Small intestine (tissue), 7 donors: ENCODE measurements around the gene ABHD15. TPM values are rescaled to one million over a fixed set of nuclear protein-coding genes. Genes with fewer than 3 reads are reported as not detected.

Experiments
- DNase-seq, 2 donors: peaks; one replicate each; pipeline versions ENCODE4 v3.0.0 to v3.0.0-alpha.2; 2013
- FAIRE-seq: peaks from 2 replicates; lab custom pipeline; 2012; peaks lifted over from hg19 to GRCh38; lab: Jason Lieb, UNC
- H3K27ac ChIP-seq, 3 donors: one replicate each; pipeline ENCODE4 v1.5.1; 2013; ENCODE audit warnings: low read length in 2 of 3, mild to moderate bottlenecking in 2 of 3, control low read depth in 1 of 3, inconsistent platforms in 1 of 3, low read depth in 1 of 3, moderate library complexity in 1 of 3
- H3K27me3 ChIP-seq, 3 donors: one replicate each; pipeline ENCODE4 v1.6.1; 2013; ENCODE audit warnings: low read length in 3 of 3, inconsistent platforms in 1 of 3; ENCODE audit not compliant: control insufficient read depth in 3 of 3, insufficient read depth in 3 of 3
- H3K36me3 ChIP-seq, 3 donors: one replicate each; pipeline ENCODE4 v1.6.1; 2013; ENCODE audit warnings: low read length in 3 of 3, inconsistent platforms in 1 of 3, low read depth in 1 of 3, mild to moderate bottlenecking in 1 of 3, moderate library complexity in 1 of 3; ENCODE audit not compliant: control insufficient read depth in 3 of 3, insufficient read depth in 2 of 3
- H3K4me1 ChIP-seq, 3 donors: one replicate each; pipeline ENCODE4 v1.6.1; 2013; ENCODE audit warnings: low read length in 2 of 3, inconsistent platforms in 1 of 3, low read depth in 1 of 3, mild to moderate bottlenecking in 1 of 3, moderate library complexity in 1 of 3; ENCODE audit not compliant: control insufficient read depth in 3 of 3, insufficient read depth in 2 of 3
- H3K4me3 ChIP-seq, 3 donors: one replicate each; pipeline ENCODE4 v1.5.1; 2013; ENCODE audit warnings: low read length in 3 of 3, control low read depth in 1 of 3, inconsistent platforms in 1 of 3, low read depth in 1 of 3, mild to moderate bottlenecking in 1 of 3, moderate library complexity in 1 of 3
- H3K9me3 ChIP-seq, 2 donors: one replicate each; pipeline ENCODE4 v1.6.1; 2013; ENCODE audit warnings: low read depth in 1 of 2, low read length in 1 of 2; ENCODE audit not compliant: control insufficient read depth in 2 of 2, insufficient read depth in 1 of 2
- WGBS, 3 donors: extraction: QIAGEN DNeasy Blood & Tissue Kit; methylation state at CpG; one replicate each; pipeline ENCODE4 v1.1.7; 2013; 5-methylcytosine and 5-hydroxymethylcytosine counted together
- polyA plus RNA-seq, 4 donors: library from polyadenylated mRNA; stranded (reverse) in 3 of 4; unstranded in 1 of 4; fragments of 200-250 nt in 3 of 4; fragments of 120-200 nt in 1 of 4; gene quantifications; one replicate each; pipeline versions ENCODE4 v1.2.1 to v1.2.3, GENCODE V29; 2013
- donor health status: healthy with polysubstance abuse.
- donor health status: control.
- donor health status: control.
- donor health status: Bipolar disorder and iron deficiency.
- donor health status: healthy.

Gene ABHD15
- polyA plus RNA-seq, 4 donors, result 6.5 to 27.0 (median 9.0) TPM

DNA sequence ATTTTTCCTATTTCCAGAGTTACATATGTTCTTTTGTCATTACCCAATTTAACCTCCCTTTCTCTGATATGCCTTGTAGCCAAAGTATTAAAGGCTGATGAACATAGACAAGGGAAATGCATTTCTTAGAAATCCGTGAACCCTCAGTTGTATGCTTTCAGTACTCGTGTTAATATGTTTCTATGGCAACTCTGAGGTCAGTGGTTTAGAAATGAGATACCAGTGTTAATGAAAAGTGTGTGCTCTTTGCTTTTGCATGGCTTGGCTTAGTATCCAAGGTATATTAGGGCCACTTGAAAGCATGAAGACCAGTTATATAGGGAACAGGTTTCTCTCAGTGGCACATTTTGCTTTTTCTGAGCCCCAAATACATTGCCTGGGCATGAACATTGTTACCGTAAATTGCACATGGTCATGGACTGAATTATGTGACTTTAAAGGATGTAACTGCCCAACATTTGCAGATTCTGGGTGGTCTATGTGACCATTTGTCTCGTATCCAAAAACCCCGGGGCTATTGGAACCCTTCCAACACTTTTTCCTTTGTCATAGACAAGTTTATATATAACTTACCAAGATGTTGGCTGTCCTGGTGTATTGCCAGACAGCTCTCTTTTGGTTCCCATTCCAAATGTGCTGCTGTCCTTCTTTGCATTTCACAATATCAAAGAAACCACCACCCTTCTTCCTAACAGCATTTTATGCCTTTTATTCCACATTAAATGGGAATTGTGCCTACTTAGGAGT is 17.5 kb downstream of the ABHD15 start:
- peaks cover 0 to 4% (median 0%) of the 10 kb centered on the region in 3 donors for H3K4me1 ChIP-seq
- 38 to 57% (median 48%) methylated on average over 5 of the region's 5 CpGs for WGBS, 3 donors
- DNase-seq, result peak in 1 of 2 donors; percentile 31

GRCh38 chr17:29546830-29547229 is 20.0 kb downstream of the ABHD15 start:
- FAIRE-seq (no peak), DNase-seq (no peak)
- 89 to 93% (median 91%) methylated on average over 1 of the region's 1 CpG for WGBS, 3 donors
- Histone ChIP-seq H3K9me3 (no peaks in the 10 kb centered on the region), H3K27me3 (no peaks in the 10 kb centered on the region), H3K4me3 (no peak overlapping the region), H3K4me1 (peaks cover 0 to 4% (median 0%) of the 10 kb centered on the region in 3 donors), H3K27ac (no peak overlapping the region), H3K36me3 (peaks cover 4 to 9% (median 5%) of the 10 kb centered on the region in 3 donors)

More for the DNA sequence above, 17.5 kb downstream of the ABHD15 start:
- H3K36me3 ChIP-seq, result no peaks in the 10 kb centered on the region
- no peaks in the 10 kb centered on the region for H3K9me3 ChIP-seq
- no peaks in the 10 kb centered on the region for H3K27me3 ChIP-seq
- no peak overlapping the region for H3K4me3 ChIP-seq
- FAIRE-seq, result no peak
- H3K27ac ChIP-seq, result no peak overlapping the region

DNA sequence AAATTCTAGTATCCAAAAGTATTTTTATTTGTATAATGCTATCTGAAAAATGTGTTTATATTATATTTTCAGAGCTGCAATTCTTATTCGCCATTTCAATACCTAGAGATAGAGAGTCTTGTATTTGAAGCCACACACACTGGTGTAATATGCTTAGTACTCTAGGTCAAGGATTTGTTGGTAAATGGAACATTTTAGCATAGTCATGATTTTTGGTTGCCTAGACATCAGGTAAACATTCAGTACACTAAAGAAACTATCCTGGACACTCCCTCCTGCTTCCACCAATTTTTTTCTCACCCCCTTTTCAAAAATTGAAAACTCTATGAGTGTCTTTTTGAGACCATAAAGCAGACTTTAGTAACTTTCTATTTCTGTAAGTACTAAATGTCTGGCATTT is 20.8 kb downstream of the ABHD15 start:
- 97 to 100% (median 97%) methylated on average over 1 of the region's 1 CpG for WGBS, 3 donors
- no peak overlapping the region for H3K4me3 ChIP-seq
- no peaks in the 10 kb centered on the region for H3K9me3 ChIP-seq
- no peaks in the 10 kb centered on the region for H3K27me3 ChIP-seq
- H3K36me3 ChIP-seq, result peaks cover 4 to 16% (median 5%) of the 10 kb centered on the region in 3 donors
- no peak for DNase-seq
- H3K4me1 ChIP-seq, result peaks cover 0 to 4% (median 0%) of the 10 kb centered on the region in 3 donors
- no peak for FAIRE-seq
- H3K27ac ChIP-seq, result no peak overlapping the region

DNA sequence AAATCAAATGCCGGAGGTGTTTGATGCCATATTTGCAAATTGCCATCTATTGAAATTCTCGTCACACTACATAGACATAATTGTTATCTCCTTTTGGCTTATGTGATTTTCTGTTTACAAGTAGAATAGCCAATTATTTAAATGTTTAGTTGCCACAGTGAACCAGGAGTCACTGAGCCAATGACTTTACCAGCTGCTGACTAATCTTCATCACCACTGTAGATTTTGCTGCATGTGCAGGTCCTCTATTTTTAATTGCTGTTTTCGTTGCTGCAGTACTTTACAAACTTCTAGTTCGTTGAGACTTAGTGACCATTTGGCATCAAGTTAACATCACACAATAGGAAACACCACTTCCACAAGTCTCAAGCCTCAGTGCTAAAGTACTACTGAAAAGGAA is 22.8 kb downstream of the ABHD15 start:
- no peak for DNase-seq
- Histone ChIP-seq H3K4me1 (no peaks in the 10 kb centered on the region), H3K9me3 (no peaks in the 10 kb centered on the region), H3K27ac (no peak overlapping the region), H3K4me3 (no peak overlapping the region), H3K36me3 (peaks cover 5 to 27% (median 5%) of the 10 kb centered on the region in 3 donors), H3K27me3 (no peaks in the 10 kb centered on the region)
- no peak for FAIRE-seq
- WGBS, 3 donors, result 83 to 93% (median 92%) methylated on average over 4 of the region's 4 CpGs

GRCh38 chr17:29533976-29534375 is 32.9 kb downstream of the ABHD15 start:
- no peak overlapping the region for H3K27ac ChIP-seq
- H3K4me1 ChIP-seq, result no peaks in the 10 kb centered on the region
- H3K27me3 ChIP-seq, result no peaks in the 10 kb centered on the region
- DNase-seq (no peak), FAIRE-seq (no peak)
- 92 to 97% (median 97%) methylated on average over 8 of the region's 8 CpGs for WGBS, 3 donors
- H3K9me3 ChIP-seq, result no peaks in the 10 kb centered on the region
- no peak overlapping the region for H3K4me3 ChIP-seq
- peaks cover 10 to 48% (median 14%) of the 10 kb centered on the region in 3 donors for H3K36me3 ChIP-seq

GRCh38 chr17:29526322-29526721 is 40.5 kb downstream of the ABHD15 start:
- FAIRE-seq (no peak), DNase-seq (no peak)
- Histone ChIP-seq H3K27ac (no peak overlapping the region), H3K4me1 (no peaks in the 10 kb centered on the region), H3K27me3 (no peaks in the 10 kb centered on the region), H3K36me3 (peaks cover 2 to 50% (median 18%) of the 10 kb centered on the region in 3 donors), H3K9me3 (no peaks in the 10 kb centered on the region), H3K4me3 (no peak overlapping the region)
- WGBS, 3 donors, result 94 to 99% (median 95%) methylated on average over 3 of the region's 3 CpGs

DNA sequence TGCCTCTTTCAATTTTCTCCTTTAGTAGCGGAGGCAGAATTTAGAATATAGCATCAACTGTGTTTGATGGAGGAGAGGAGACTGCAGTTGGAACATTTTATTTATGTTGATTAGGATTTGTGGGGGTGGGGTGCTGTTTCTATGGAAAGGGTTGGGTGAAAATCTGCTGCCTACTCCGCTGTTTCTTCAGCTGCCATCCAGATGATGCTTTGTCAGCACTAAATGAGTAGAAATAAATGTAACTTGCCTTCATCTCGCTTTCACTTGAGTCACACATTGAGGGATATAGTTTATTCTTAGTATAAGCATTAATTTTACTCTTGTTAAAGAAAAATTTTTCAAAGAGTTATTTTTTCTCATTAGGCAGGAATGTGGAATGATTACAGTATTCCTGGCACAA is 42.1 kb downstream of the ABHD15 start:
- H3K27me3 ChIP-seq, result no peaks in the 10 kb centered on the region
- no peaks in the 10 kb centered on the region for H3K4me1 ChIP-seq
- H3K4me3 ChIP-seq, result no peak overlapping the region
- WGBS, 3 donors, result 98 to 99% (median 98%) methylated on average over 3 of the region's 3 CpGs
- no peak for FAIRE-seq
- peaks cover 2 to 59% (median 10%) of the 10 kb centered on the region in 3 donors for H3K36me3 ChIP-seq
- no peaks in the 10 kb centered on the region for H3K9me3 ChIP-seq
- DNase-seq, result no peak
- H3K27ac ChIP-seq, result no peak overlapping the region

- Histone ChIP-seq H3K9me3 (no peaks in the 10 kb centered on the region), H3K4me3 (no peak overlapping the region), H3K27me3 (no peaks in the 10 kb centered on the region), H3K36me3 (peaks cover 3 to 68% (median 9%) of the 10 kb centered on the region in 3 donors), H3K4me1 (no peaks in the 10 kb centered on the region), H3K27ac (no peak overlapping the region)
- FAIRE-seq (no peak), DNase-seq (no peak)
- WGBS, 3 donors, result 94 to 100% (median 98%) methylated on average over 1 of the region's 1 CpG
Measured at GRCh38 chr17:29518359-29518758, 48.5 kb downstream of the ABHD15 start.
